ENCODE data around the gene REPS2.

REPS2 gene

GRCh38 chrX:17098516-17099247 lies 152.2 kb downstream of the REPS2 start:
- DNase-seq, result no peak

DNA sequence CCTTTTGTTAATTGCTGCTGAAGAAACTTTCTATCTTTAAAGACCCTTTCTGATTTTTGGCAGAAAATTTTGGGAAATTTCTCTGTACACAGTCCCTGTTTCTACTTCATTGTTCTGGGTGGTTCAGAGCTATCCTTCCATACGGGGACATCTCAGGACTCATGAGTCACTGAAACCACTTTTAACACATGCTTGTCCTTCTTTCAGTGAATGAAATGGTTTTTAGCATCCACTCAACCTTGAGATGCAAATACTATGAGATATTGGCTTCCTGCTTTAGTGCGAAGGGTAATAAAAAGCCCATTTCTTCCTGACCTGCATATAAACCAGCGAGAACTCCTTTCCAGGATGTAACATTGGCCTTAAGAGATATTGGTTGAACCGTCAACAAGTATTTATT lies 158.0 kb downstream of the REPS2 start:
- DNase-seq, result no peak

DNA sequence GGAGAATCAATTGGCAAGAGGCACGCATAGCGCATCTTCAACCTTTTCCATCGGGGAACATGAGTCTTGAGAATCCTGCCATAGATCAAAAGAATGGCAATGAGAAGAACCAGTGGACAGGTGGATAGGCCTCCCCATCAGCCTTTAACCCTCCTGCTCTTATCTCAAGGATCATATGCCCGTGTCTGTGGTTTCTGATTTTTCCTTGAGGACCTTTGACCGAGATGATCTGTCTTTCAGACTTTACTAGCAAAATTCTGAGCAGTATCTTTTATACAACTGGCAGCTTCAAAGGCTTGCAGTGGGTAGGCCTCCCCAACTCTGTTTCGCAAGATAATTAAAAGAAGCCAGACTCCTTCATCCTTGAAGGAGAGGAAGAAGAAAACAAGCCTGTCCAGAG lies 174.4 kb downstream of the REPS2 start:
- DNase-seq, result no peak

DNA sequence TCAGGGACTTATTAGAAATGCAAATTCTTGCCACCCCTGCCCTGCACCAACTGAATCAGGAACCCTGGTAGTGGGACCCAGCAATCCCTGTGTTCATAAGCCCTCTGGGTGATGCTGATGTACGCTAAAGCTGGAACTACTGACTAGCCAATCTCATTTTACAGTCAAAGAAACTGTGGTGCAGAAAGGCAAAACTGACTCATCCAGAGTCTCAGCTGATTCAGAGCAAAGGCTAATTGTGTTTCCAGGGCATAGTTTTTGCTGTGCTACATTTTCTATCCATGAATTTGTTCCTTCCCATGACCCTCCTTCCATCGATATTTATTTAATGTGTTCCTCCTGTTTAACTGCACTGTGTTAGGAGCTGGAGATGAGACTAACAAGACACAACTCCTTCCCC lies 207.5 kb downstream of the REPS2 start:
- no peak for DNase-seq

DNA sequence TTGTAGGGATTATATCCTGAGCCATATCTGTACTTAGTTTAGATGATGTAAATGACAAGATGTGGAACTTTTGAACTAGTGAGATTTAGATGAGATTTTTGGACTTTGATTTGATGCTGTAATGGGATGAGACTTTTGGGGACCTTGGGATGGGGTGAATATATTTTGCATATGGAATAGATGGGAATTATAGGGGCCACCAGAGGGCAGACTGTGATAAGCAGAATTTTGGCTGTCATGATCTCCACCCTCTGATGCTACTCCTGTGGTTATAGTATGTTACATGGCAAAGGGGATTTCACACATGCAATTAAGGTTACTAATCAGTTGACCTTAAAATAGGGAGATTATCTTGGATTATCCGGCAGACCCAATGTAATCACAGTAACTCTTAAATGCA lies 214.5 kb downstream of the REPS2 start:
- no peak for DNase-seq

- DNase-seq, result no peak
Observed at GRCh38 chrX:17161991-17162390, 215.5 kb downstream of the REPS2 start.

GRCh38 chrX:17164079-17164478 lies 217.6 kb downstream of the REPS2 start:
- no peak for DNase-seq

- no peak for DNase-seq
Observed at GRCh38 chrX:17164941-17165340, 218.5 kb downstream of the REPS2 start.

- DNase-seq, result no peak
Observed at GRCh38 chrX:17167915-17168314, 221.5 kb downstream of the REPS2 start.

- no peak for DNase-seq
Observed at GRCh38 chrX:17170973-17171372, 224.5 kb downstream of the REPS2 start.

DNA sequence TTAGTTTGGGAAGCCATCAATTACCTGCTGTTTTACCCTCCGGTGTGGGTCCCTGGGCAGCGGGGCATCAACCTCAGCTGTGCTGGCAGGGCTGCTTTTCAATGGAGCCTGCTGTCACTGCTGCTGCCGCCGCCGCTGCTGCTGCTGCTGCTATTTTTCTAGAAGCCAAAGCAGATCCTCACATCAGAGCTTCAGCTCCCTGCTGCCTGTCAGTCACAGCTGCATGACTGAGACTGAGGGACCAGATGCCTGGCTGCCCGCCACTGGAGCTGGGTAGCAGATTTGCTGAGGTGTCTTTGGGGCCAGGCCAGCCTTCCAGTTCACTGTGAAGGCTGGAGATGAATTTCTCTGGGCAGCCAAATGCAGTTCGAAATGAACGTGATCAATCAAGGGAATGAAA lies 228.2 kb downstream of the REPS2 start:
- DNase-seq, result no peak

DNA sequence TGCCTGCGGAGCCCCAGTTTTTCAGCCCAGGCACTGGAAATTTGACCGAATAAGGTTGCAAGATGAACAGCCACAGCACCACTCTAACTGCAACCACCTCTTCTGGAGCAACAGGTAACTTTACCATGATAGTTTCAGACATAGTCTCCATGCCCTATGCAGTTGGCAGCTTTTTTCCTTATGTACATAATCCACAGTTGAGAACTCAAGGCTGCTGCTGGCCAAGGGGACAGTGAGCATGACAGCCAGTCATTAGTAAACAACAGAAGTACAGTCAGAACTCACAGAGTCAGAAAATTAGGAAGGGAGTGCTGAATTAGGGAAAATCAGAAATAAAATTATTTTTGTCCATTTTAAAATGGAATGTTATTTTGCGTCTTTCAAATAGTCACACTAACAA lies 235.9 kb downstream of the REPS2 start:
- no peak for DNase-seq

DNA sequence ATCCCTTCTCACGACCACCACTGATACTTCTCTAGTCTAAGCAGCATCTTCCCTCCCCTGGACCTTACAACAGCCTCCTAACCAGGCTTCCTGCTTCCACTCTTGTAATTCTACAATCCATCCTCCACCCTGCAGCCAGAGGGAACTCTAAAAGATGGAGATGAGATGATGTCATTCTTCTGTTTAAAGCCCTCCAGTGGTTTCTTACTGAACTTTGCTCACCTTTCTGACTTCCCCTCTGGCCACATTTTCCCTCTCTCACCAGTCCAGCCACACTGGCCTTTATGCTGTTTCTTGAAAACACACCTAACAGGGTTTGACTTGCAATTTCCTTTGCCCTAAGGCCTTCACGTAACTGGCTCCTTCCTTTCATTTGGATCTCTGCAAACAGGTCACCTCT lies 237.1 kb downstream of the REPS2 start:
- DNase-seq, result no peak

GRCh38 chrX:17185431-17185830 lies 239.0 kb downstream of the REPS2 start:
- DNase-seq, result no peak

- DNase-seq, result no peak
Observed at GRCh38 chrX:17187136-17187756, 240.8 kb downstream of the REPS2 start.

DNA sequence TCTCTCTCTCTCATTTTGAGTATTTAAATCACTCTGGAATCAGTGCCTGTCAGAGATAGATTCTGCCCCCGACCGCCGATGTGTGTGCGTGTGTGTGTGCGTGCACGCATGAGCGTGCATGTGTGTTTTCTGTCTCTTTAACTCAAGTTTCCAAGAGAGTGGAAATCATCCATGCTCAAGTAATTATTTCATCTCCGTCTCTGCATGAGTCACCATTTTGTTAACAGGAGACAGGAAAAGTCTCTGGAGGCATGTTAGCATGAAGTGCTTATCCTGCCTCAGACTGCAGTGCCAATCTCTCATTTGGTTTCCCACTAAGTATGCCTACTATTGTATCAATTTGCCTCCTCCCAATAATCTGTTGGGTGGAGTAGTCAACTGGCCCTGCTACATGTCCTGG lies 245.6 kb downstream of the REPS2 start:
- DNase-seq, result no peak
